Right kidney (tissue), 1 donor: ENCODE measurements around the gene TGFB1I1.
"Not testable (repeated sequence)": the region's sequence is repeated elsewhere in the genome, so short reads cannot be mapped to it uniquely, and the experiment has no call there.

Experiments used
- DNase-seq: peaks from one replicate; pipeline ENCODE4 v3.0.0-alpha.2; 2016

Gene TGFB1I1

DNA sequence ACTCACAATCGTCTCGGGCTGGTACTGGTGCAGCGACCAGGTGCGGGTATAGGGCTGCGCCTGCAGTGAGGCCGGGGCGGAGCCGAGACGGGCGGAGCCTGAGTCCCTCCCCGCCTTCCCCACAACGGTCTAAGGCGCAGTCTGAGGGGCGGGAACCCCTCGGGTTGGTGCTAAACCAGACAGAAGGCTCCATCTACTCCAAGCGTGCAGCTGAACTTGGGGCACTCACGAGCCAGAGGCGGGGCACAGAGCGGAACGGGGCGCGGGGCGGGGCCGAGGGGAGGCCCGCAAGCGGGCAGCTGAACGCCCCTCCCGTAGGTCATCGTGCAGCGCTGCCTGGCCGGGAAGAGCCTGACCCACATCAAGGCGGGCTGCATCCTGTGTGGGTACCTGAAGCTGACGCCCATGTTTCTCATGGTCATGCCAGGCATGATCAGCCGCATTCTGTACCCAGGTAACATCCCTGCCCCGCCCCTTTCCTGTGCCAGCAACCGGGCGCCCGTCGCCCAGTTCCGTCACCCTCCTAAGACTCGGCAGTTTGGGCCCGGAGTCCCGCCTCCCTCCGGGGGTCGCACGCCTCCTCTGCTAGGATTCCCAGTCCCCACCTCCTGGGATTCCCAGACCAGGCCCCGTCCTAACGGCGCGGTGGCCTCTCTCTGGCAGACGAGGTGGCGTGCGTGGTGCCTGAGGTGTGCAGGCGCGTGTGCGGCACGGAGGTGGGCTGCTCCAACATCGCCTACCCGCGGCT lies 15.9 kb downstream of the TGFB1I1 start:
- DNase-seq, result peak; percentile 76

DNA sequence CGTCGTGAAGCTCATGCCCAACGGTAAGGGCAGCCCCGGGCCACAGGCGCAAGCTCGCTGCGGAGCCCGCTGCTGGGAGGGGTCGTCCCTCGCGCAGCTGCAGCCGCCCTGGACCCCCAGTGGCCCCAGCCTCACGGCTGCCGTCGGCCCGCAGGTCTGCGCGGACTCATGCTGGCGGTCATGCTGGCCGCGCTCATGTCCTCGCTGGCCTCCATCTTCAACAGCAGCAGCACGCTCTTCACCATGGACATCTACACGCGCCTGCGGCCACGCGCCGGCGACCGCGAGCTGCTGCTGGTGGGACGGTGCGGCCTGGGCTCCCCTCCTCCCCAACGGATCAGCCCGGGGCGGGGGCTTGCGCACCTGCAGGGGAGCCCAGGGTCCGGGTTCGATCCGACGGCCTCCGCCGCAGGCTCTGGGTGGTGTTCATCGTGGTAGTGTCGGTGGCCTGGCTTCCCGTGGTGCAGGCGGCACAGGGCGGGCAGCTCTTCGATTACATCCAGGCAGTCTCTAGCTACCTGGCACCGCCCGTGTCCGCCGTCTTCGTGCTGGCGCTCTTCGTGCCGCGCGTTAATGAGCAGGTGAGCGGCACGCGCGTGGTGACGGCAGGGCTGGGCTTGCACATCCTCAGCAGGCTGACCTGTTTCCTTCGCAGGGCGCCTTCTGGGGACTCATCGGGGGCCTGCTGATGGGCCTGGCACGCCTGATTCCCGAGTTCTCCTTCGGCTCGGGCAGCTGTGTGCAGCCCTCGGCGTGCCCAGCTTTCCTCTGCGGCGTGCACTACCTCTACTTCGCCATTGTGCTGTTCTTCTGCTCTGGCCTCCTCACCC lies 16.7 kb downstream of the TGFB1I1 start:
- peak; percentile 73 for DNase-seq

DNA sequence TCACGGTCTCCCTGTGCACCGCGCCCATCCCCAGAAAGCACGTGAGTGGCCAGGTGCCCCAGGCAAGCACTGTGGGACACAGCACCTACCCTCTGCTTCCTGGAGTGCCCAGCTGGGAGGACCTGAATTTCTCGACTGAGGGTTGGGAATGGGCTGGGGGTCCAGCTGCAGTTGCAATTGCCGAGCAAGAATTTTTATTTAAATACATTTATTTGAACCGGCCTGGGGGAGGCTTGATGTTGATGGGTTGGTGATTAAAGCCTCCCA lies 17.3 kb downstream of the TGFB1I1 start:
- no peak for DNase-seq

DNA sequence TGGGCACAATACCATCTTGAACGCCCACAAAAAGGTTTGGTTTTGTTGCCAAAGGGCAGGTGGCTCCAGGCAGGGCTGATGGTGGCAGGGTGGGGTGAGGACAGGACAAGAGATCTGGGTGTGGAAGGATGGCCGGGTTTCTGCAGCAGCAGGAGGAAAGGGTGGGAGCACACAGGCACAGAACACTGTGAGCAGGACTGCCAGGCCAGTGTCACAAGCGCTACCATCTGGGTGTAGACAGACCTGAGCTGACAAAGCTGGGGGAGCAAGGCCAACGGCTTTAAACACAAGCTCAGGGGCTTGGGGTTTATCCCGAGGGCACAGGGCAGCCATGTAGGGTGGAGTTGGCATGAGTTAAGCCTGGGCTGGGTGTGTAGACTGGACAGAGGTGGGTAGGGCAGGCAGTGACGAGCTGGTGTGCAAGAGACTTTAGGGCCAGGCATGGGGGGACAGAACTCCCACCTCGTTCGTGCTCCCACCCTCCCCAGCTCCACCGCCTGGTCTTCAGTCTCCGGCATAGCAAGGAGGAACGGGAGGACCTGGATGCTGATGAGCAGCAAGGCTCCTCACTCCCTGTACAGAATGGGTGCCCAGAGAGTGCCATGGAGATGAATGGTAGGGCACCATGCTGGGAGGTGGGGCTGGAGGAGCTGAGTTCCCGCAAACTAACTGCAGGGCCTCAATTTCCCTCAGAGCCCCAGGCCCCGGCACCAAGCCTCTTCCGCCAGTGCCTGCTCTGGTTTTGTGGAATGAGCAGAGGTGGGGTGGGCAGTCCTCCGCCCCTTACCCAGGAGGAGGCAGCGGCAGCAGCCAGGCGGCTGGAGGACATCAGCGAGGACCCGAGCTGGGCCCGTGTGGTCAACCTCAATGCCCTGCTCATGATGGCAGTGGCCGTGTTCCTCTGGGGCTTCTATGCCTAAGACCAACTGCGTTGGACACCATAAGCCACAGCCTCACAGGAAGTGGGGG lies 17.9 kb downstream of the TGFB1I1 start:
- no peak for DNase-seq

DNA sequence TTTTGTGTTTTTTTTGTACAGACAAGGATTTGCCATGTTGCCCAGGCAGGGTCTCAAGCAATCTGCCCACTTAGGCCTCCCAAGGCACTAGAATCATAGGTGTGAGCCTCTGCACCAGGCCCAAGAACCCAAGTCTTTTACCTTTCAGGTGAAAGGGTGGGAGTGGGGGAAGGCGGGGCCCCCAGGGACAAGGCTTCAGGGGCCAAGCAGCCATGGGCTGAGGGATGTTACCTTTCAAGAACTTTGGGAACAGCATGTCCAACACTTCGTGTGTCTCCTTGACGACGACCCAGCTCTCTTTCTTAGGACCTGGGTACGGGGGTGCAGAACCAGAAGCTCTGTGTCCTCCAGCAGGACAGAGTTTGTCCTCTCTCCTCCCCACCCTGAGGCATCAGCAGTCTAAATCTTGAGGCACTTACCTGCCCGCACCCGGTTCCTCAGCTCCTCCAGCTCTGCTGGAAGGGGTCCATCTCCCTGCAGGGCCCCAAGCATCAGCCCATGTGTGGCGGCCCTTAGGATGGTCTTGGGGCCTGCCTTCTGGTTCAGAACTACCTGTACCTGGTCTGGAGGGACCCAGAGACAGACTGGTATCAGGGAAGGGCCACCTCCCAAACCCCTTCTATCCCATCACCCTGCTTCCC lies 19.9 kb downstream of the TGFB1I1 start:
- DNase-seq, result no peak

DNA sequence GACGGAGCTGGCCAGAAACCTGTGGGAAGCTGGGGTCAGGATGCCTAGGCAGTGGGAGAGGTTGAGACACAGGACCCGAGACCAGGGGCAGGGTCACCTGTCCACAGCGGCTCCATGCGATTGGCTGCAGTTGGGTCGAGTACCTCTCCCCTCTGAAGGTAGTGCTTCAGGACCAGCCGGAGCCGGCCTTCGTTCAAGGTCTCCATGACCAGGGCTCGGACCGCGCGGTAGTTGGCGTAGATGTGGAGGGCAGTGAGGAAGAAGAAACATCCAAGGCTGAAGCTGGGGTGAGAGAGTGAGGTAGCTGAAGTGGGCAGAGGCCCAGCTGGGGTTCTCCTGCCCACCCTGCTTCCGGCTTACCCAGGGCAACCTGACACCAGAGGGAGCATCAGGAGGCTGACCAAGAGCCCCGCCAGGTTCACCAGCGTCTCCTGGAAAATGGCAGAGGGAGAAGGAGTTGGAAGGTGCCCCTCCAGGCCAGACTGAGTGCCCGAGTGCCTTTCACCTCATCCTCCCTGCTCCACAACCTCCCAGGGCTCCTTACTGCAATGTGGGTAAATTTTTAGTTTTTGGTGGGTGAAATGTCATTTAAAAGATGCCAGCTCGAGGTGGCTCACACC lies 21.7 kb downstream of the TGFB1I1 start:
- DNase-seq, result no peak

DNA sequence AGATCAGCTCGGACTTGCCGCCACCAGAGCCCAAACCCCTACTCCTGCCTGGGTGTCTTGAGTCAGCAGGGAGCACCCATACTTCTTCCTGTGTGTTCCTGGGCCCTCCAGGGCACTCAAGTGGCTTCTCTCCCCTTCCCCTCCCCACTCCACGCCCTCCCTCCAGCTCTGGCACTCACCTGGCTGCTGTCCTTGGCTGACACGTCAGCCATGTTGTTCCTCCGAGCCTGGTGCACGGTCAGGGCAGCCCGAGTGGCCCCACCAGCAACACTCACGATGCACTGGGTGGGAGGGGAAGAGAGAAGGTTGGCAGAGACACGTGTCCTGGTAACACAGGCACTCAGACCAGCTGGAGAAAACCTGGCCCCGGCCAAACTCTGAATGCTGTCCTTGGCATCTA lies 24.7 kb downstream of the TGFB1I1 start:
- no peak for DNase-seq

DNA sequence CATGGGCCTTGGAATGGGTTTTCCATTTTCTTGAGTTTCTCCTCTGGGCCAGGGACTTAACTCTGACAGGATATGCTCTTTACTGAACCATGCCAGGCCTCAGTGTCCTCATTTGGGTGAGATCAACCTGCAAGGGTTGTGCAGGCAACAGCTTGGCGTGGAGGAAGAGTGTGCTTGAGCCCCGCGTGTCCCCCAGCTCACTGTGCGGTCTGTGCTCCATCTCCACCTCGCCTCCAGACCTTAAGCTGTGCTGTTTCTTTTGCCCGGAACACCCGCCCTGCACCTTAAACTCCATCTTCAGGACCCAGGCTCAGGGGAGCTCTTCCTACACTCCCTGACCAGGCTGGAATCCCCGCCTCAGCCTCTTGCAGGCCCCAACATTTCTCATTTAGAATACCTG lies 26.5 kb downstream of the TGFB1I1 start:
- no peak for DNase-seq

DNA sequence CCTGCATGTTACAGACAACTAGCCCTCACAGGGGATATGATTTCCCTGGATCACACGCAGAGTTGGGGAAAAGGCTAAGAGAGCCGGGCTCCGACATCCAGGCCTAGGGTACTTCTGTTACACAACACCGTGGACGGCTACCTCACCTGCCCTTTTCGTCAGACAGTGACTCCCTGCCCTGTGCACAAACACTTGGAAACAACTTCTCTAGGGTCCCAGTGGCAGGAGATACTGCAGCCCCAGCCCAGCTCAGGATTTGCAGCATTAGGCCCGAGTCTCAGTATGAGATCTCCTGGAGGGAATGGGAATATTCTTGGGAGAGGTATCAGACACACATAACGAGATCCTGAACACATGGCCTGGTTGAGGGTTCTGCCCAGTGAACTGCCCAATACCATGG lies 28.0 kb downstream of the TGFB1I1 start:
- no peak for DNase-seq

DNA sequence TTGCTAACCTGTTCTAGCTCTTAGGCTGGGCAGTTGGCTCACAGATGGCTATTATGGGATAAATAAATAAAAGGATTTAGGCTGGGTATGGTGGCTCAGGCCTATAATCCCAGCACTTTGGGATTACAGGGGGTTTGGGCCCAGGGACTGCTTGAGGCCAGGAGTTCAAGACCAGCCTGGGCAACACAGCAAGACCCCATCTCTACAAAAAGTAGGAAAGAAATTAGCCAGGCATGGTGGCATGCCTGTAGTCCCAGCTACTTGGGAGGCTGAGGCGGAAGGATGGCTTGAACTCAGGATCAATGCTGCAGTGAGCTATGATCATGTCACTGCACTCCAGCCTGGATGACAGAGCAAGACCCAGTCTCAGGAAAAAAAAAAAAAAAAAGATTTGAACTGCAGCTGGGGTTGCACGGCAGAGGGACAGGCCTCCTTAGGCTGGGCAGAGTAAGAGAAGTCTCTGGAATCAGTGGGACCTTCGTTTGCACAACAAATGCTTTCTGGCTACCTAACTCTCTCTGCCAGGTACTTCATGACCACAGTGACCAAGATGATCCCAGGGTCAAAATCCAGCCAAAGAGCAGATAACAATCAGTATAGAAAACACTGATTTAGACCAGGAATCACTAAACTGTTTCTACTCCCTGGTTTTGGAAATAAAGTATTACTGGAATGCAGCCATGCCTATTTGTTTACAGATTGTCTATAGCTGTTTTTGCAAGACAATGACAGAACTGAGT lies 29.4 kb downstream of the TGFB1I1 start:
- no peak for DNase-seq

DNA sequence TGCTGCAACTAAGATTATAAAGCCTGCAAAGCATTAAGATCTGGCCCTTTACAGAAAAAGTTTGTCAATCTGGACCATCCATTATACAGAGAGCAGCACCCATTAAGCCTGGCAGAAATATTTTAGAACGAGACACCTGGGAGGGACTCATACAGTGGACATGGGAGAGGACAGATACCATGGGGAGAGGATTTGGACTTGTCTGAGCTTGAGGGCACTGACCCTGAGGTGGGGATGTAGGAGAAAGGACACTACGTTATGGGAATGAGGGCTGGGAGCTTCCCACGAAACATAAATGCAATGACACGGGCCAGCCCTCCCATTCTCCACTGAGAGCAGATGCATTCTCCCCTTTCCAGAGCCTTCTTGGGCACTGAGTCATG lies 30.0 kb downstream of the TGFB1I1 start:
- DNase-seq, result no peak

DNA sequence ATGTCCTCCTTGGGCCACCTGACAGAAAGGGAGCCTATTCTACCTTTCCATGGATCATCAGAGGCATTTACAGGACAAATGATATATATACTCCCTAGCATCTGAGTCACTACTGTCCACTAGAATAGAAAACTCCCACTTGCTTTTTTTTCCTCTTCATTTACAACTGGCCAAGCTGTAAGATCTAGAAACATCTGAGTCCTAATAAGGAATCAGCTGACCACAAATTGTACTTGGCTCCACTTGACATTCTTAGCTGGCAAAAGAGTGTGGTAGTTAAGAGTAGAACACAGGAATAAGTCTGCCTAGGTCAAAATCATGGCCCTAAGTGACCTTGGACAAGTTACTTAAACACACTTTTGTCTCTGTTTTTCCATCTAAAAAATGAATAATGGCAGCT lies 31.0 kb downstream of the TGFB1I1 start:
- no peak for DNase-seq

DNA sequence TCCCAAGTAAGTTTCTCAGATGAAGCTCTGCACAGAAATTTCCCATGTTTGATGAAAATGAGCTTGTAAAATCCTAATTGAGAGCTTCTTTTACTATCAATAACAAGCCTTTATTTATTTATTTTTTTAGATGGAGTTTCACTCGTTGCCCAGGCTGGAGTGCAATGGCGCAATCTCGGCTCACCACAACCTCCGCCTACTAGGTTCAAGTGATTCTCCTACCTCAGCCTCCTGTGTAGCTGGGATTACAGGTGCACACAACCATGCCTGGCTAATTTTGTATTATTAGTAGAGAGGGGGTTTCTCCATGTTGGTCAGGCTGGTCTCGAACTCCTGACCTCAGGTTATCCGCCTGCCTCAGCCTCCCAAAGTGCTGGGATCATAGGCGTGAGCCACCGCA lies 31.6 kb downstream of the TGFB1I1 start:
- not testable (repeated sequence) for DNase-seq

DNA sequence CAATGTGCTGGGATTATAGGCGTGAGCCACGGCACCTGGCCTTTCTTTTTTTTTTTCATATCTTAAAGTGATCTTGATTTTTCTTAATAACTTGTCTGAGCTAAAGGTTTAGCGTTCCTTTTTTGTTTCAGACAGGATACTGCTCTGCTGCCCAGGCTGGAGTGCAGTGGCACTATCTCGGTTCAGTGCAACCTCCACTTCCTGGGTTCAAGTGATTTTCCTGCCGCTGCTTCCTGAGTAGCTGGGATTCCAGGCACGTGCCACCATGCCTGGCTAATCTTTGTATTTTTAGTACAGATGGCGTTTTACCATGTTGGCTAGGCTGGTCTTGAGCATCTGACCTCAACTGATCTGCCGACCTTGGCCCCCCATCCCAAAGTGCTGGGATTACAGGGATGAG lies 32.2 kb downstream of the TGFB1I1 start:
- DNase-seq, result no peak

DNA sequence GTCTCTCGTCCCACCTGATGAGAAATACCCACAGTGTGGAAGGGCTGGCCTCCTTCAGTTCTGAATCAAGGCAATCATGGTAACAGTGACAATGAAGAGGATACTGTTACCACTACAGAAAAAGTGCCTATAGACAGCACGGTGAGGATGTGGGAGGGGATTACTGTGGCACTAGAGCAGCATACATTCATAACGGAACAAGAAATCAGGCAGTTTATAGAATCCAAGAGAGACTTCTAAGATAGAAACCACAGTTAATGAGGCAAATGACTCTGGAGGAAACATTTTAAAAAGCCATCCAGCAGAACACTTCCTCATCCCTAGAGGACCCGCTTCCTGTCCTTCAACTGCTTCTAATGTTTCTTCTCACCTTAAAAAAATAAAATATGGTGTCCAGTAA lies 33.5 kb downstream of the TGFB1I1 start:
- no peak for DNase-seq

DNA sequence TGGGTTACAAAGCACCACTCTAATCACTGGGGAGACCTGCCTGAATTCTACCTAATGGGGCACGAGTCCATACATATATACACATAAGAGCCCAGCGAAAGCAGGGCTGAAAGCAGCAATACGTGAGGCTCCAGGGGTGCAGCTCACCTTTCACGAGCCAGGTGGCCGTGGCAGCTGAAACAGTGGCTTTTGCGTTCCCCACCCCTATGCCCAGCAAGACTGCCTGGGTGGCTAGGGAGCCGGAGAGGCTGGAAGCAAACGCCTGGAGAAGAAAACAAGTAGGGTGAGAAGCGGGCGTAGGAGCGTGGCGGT lies 35.6 kb downstream of the TGFB1I1 start:
- DNase-seq, result no peak

DNA sequence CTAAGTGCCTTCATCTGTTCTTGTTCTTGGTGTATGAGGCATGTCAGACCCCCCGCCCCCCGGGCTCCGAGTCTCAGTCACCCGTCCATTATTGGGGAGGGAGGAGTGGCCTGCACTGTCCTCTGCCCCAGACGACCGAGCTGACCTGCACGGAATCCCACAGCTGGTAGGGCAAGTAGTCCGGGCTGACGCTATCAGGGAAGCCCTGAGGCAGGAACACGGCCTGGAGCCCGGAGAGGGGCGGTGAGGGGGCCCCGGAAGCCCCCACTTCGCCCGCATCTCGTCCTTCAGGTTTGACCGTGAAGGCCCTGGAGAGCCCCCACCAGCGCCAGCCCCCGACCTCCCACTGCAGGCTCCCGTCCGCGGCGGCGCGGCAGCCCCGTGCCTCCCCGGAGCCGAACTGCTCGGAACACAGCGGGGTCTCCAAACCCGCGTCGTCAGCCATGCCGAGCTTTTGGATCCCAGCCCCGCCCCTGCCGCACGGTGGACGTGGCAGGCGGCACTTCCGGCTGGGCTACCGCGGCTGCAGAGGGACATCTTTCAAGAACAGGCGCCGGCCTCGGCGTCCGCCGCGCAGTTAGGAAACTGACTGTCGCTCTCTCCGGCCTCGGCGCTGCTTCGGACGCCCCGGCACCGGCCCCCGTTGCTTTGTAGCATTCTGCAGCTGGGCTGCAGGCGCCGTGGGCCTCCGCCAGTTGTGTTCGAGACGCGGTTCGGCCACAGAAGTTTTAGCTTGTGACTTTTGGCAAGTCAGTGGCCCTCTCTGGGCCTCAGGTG lies 36.2 kb downstream of the TGFB1I1 start, which contains the start of gene RUSF1:
TSS of gene RUSF1 (minus strand) at position 463 of the 777 bp plus-strand sequence. CDS start at position 445, 18 bp downstream.
- DNase-seq, result peak; percentile 96

DNA sequence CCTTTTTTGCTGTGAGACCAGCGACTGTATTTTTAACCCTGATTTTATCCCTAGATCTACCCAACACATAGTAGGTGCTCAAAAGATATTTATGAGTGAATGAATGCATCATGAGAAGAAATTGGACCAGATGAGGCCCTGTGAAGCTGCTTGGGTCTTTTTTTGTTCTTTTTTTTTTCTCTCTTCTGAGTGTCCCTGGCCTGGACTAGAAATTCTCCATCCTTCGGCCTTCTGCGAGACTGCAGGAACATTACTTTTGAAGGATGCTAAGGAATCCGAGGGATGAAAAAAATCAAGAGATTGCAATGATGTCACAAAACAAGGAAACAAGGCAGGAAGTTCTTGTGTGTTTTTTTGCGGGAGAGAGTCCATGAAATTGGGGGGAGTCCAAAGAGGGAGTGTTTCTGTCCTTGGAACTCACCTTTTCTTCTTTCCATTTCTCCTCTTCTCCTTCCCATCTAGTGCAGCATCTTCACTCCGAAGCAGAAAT lies 36.8 kb downstream of the TGFB1I1 start:
- DNase-seq, result no peak

DNA sequence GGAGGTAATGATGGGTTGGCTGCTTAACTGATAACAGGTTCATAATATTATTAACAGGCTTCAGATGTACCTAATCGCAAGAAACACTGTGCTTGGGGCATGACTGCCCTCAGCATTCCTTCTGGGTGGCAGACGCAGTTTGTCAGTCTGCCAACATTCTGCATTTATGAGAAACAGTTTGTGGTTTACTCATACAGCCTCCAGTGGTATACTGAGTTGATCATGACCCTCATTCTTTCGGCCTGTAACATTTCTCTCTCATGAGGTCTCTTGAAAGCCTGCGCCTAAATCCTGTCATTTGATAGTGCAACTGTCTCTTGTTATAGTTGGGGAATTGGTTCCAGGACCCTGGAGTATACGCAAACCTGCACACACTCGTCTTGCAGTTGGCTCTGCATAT lies 41.2 kb downstream of the TGFB1I1 start:
- DNase-seq, result no peak

DNA sequence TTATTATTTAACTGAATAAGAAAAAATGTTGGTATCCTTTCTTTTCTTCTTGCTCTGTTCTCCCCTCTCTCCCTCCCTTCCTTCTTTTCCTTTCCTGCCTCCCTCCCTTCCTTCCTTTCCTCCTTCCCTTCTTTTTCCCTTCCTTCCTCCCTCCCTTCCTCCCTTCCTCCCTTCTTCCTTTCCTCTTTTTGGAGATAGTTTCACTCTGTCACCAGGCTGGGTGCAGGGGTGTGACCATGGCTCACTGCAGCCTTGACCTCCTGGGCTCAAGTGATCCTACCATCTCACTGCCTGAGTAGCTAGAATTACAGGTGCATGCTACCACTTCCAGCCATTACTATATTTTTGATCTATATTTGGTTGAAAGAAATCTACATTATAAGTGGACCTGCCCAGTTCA lies 41.9 kb downstream of the TGFB1I1 start:
- DNase-seq, result no peak
